Measurements from ENCODE around the gene IGF2R.

IGF2R gene

GRCh38 chr6:160040527-160041264, 71.8 kb downstream of the IGF2R start:
- no peak for TF ChIP-seq CTCF (conservative IDR thresholded peaks at IDR 0.05; ENCODE audit: control insufficient read depth, insufficient read depth, low read depth, low read length)
- H3K4me3 ChIP-seq (ENCODE audit: control insufficient read depth, low read depth, low read length), result no peak overlapping the region
- no peak for DNase-seq (ENCODE audit: low read depth)

GRCh38 chr6:160041608-160042007, 72.7 kb downstream of the IGF2R start:
- TF ChIP-seq CTCF (conservative IDR thresholded peaks at IDR 0.05; ENCODE audit: control insufficient read depth, insufficient read depth, low read depth, low read length), result peak; percentile 41
- peak; percentile 90 for DNase-seq (ENCODE audit: low read depth)

GRCh38 chr6:160042014-160042773, 73.3 kb downstream of the IGF2R start:
- peak; percentile 91 for DNase-seq (ENCODE audit: low read depth)
- no peak overlapping the region for H3K4me3 ChIP-seq (ENCODE audit: control insufficient read depth, low read depth, low read length)
- TF ChIP-seq CTCF (conservative IDR thresholded peaks at IDR 0.05; ENCODE audit: control insufficient read depth, insufficient read depth, low read depth, low read length), result no peak

More at GRCh38 chr6:160041608-160042007, 72.7 kb downstream of the IGF2R start:
- H3K4me3 ChIP-seq (ENCODE audit: control insufficient read depth, low read depth, low read length), result no peak overlapping the region

GRCh38 chr6:160042788-160043301, 74.0 kb downstream of the IGF2R start:
- peak overlapping the region; percentile 21 for H3K4me3 ChIP-seq (ENCODE audit: control insufficient read depth, low read depth, low read length)
- no peak for TF ChIP-seq CTCF (conservative IDR thresholded peaks at IDR 0.05; ENCODE audit: control insufficient read depth, insufficient read depth, low read depth, low read length)
- peak; percentile 86 for DNase-seq (ENCODE audit: low read depth)

- DNase-seq (ENCODE audit: low read depth), result no peak
- peak overlapping the region; percentile 7 for H3K4me3 ChIP-seq (ENCODE audit: control insufficient read depth, low read depth, low read length)
- TF ChIP-seq CTCF (conservative IDR thresholded peaks at IDR 0.05; ENCODE audit: control insufficient read depth, insufficient read depth, low read depth, low read length), result no peak
Observed at GRCh38 chr6:160043784-160044183, 74.9 kb downstream of the IGF2R start.

GRCh38 chr6:160044687-160045086, 75.8 kb downstream of the IGF2R start:
- no peak for TF ChIP-seq CTCF (conservative IDR thresholded peaks at IDR 0.05; ENCODE audit: control insufficient read depth, insufficient read depth, low read depth, low read length)
- H3K4me3 ChIP-seq (ENCODE audit: control insufficient read depth, low read depth, low read length), result no peak overlapping the region
- no peak for DNase-seq (ENCODE audit: low read depth)
